HG02885 (cell line): ENCODE measurements around the gene SARS1.

Experiments
- ATAC-seq: cut with Tn5 transposase; IDR thresholded peaks from one replicate; pipeline ENCODE4 v1.9.1; 2021; ENCODE audit warnings: mild to moderate bottlenecking; ENCODE audit not compliant: unreplicated experiment, poor library complexity

The SARS1 gene

GRCh38 chr1:109259674-109260557 is 46.2 kb downstream of the SARS1 start:
- ATAC-seq, result no peak

GRCh38 chr1:109261006-109261405 is 47.3 kb downstream of the SARS1 start:
- no peak for ATAC-seq

- no peak for ATAC-seq
These were observed 47.9 kb downstream of the SARS1 start for GRCh38 chr1:109261578-109261977.

GRCh38 chr1:109262231-109263055 is 48.7 kb downstream of the SARS1 start:
- ATAC-seq, result no peak

GRCh38 chr1:109263234-109263596 is 49.5 kb downstream of the SARS1 start:
- peak; percentile 9 for ATAC-seq

GRCh38 chr1:109263597-109264378 is 50.1 kb downstream of the SARS1 start:
- peak; percentile 89 for ATAC-seq

GRCh38 chr1:109264379-109264755 is 50.6 kb downstream of the SARS1 start:
- no peak for ATAC-seq

- no peak for ATAC-seq
These were observed 51.3 kb downstream of the SARS1 start for GRCh38 chr1:109265016-109265415.

GRCh38 chr1:109265741-109266330 is 52.1 kb downstream of the SARS1 start:
- no peak for ATAC-seq

- no peak for ATAC-seq
These were observed 53.2 kb downstream of the SARS1 start for GRCh38 chr1:109266965-109267364.

GRCh38 chr1:109267743-109268300 is 54.1 kb downstream of the SARS1 start:
- no peak for ATAC-seq

- no peak for ATAC-seq
These were observed 54.9 kb downstream of the SARS1 start for GRCh38 chr1:109268431-109269211.

- no peak for ATAC-seq
These were observed 55.7 kb downstream of the SARS1 start for GRCh38 chr1:109269212-109269980.

- no peak for ATAC-seq
These were observed 56.4 kb downstream of the SARS1 start for GRCh38 chr1:109269981-109270622.

- no peak for ATAC-seq
These were observed 57.1 kb downstream of the SARS1 start for GRCh38 chr1:109270623-109271317.

- ATAC-seq, result no peak
These were observed 57.7 kb downstream of the SARS1 start for GRCh38 chr1:109271458-109271857.

GRCh38 chr1:109272021-109272799 is 58.5 kb downstream of the SARS1 start:
- ATAC-seq, result no peak
